ACC112 (cell line): ENCODE measurements around the gene KIF13A.

Experiments
- H2AFZ ChIP-seq: fragments of 200-600 bp; sonication (generic); one replicate; pipeline ENCODE4 v1.6.0; 2017; ENCODE audit warnings: antibody characterized with exemption, low read length; ENCODE audit not compliant: unreplicated experiment
- H3K27ac ChIP-seq: fragments of 200-600 bp; sonication (generic); 2 replicates; pipeline ENCODE4 v1.5.1; 2014; ENCODE audit warnings: low read depth, mild to moderate bottlenecking, antibody characterized with exemption, low read length, moderate library complexity
- H3K27me3 ChIP-seq: fragments of 200-600 bp; sonication (generic); 2 replicates; pipeline ENCODE4 v1.6.1; 2014; ENCODE audit warnings: mild to moderate bottlenecking, antibody characterized with exemption, low read length, moderate library complexity, mixed read lengths; ENCODE audit not compliant: insufficient read depth
- H3K36me3 ChIP-seq: fragments of 200-600 bp; sonication (generic); 2 replicates; pipeline ENCODE4 v1.6.1; 2016; ENCODE audit warnings: mild to moderate bottlenecking, antibody characterized with exemption, low read length, moderate library complexity, mixed read lengths; ENCODE audit not compliant: insufficient read depth
- H3K4me1 ChIP-seq: fragments of 200-600 bp; sonication (generic); one replicate; pipeline ENCODE4 v1.6.1; 2016; ENCODE audit warnings: low read length, mixed read lengths; ENCODE audit not compliant: insufficient read depth, unreplicated experiment, control insufficient read depth
- H3K4me3 ChIP-seq: fragments of 200-600 bp; sonication (generic); 2 replicates; pipeline ENCODE4 v1.5.1; 2014; ENCODE audit warnings: mild to moderate bottlenecking, low read depth, low read length
- H3K79me2 ChIP-seq: fragments of 200-600 bp; sonication (generic); one replicate; pipeline ENCODE4 v1.6.0; 2016; ENCODE audit warnings: low read length; ENCODE audit not compliant: control insufficient read depth, unreplicated experiment, insufficient read depth

Gene KIF13A

GRCh38 chr6:17932330-17932852, 55.0 kb downstream of the KIF13A start:
- H2AFZ ChIP-seq: no peak overlapping the region
- H3K36me3 ChIP-seq: no peaks in the 10 kb centered on the region
- H3K4me3 ChIP-seq: 0 out of 2 replicates have a peak overlapping the region, but pooled peaks have one; percentile 22
- H3K79me2 ChIP-seq: peaks cover 33% of the 10 kb centered on the region
- peaks cover 48% of the 10 kb centered on the region for H3K4me1 ChIP-seq
- H3K27ac ChIP-seq: peak overlapping the region; percentile 83
- H3K27me3 ChIP-seq: no peaks in the 10 kb centered on the region

DNA sequence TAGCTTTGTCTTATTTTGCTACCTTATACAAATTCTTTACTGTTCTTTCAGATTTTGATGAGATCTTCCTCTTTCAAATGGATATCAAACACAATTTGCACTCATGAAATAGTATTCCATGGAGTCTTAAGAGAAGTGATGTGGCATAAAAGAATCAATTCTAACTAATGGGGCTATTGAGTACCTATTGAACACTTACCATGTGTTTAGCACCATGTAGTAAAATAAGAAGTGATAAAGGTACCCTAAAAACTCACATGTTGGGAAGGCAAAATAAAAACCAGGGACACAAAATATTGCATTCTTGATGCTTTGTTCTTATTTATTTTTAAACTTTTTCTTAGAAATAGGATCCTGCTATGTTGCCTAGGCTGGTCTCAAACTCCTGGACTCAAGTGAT, 56.2 kb downstream of the KIF13A start:
- no peak overlapping the region for H3K27ac ChIP-seq
- peaks cover 33% of the 10 kb centered on the region for H3K79me2 ChIP-seq
- H2AFZ ChIP-seq: no peak overlapping the region
- no peak overlapping the region for H3K4me3 ChIP-seq
- no peaks in the 10 kb centered on the region for H3K36me3 ChIP-seq
- peaks cover 48% of the 10 kb centered on the region for H3K4me1 ChIP-seq
- no peaks in the 10 kb centered on the region for H3K27me3 ChIP-seq

DNA sequence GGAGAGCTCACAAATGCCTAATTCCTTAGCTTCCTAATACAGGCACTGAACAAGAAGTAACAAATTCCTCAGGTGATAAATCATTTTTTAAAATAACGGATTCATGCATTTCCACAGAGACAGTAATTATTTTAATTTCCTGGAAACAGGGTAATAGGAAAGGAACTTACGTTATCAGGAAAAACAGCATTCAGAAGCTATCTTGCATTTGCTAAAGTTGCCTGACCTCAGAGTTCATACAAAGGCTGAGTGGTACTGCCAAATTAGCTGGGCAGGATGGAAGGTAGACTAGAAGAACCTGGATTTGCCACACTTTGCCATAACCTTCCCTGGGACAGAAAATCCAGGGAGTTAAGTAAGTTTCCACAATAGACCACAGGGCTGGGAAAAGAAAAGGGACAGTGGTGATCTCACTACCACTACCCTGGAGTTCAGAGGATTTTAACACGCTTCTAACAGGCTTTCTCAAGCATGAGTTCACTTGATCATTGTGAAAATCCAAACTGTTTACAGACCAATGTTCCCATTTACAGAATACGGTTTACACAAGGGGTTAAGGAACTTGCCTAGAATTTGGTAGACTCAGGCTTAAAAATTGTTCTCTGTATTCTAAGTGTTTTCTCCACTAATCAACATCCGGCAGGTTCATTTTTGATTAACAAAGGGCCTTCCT, 57.0 kb downstream of the KIF13A start:
- Histone ChIP-seq H2AFZ (no peak overlapping the region), H3K4me3 (no peak overlapping the region), H3K4me1 (peaks cover 50% of the 10 kb centered on the region), H3K27ac (no peak overlapping the region), H3K79me2 (peaks cover 33% of the 10 kb centered on the region), H3K36me3 (no peaks in the 10 kb centered on the region), H3K27me3 (no peaks in the 10 kb centered on the region)

DNA sequence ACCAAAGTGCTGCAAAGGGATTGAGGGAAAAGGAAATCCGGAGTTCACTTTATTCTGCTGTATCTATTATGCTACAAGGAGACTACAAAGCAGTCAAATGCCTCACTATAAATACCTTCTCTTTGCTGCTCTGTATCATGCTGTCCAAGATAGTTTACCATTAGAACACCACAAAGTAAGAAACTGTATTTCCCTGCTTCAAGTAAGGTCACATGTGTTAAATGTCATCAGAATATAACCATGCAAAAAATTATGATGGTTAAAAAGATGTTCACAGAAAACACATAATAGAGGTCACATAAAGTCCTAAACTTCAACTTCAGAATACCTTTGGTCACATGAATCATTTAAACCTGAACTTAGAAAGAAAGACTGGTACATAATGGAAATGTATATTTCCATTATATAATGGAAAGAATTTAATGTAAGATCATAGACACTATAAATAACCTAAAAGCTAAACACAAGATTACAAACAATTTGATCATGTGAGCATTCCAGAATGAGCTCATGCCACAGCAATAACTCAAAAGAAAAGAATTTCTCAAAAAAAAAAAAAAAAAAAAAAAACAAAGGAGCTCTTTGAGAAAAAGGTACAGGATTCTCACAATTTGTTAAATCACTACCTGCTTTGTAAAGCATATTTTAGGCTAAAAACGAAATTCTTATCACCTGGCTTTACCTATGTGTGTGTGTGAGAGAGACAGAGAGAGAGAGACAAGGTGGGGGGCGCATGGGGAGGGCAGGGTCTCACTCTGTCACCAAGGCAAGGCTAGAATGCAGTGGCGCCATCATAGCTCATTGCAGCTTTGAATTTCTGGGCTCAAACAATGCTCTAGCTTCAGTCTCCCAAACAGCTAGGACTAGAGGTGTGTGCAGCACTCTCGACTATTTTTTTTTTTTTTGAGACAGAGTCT, 58.7 kb downstream of the KIF13A start:
- Histone ChIP-seq H3K4me3 (0 out of 2 replicates have a peak overlapping the region, but pooled peaks have one; percentile 11), H3K79me2 (peaks cover 26% of the 10 kb centered on the region), H3K27ac (peak overlapping the region; percentile 61; the same call in 1 of the 2 replicates), H3K27me3 (no peaks in the 10 kb centered on the region), H2AFZ (no peak overlapping the region), H3K4me1 (peaks cover 64% of the 10 kb centered on the region), H3K36me3 (no peaks in the 10 kb centered on the region)

DNA sequence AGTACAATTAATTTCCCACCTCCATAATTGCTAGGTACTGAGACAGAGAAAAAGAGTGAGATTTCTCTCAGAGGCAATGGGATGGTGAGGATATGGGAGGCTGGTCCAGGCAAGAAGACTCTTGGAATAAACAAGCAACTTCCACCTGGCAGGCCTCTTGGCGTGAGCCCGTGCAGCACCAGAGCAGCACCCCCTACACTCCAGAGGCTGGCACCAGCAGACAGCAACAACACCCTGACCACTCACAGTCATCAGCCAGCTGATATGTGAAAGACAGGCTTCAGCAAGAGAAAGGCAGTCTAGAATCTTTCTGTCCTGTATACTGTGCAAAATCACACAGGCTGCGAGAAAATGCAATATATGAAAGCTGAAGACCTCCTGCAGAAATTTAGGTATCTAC, 59.7 kb downstream of the KIF13A start:
- no peak overlapping the region for H3K4me3 ChIP-seq
- no peak overlapping the region for H3K27ac ChIP-seq
- peaks cover 26% of the 10 kb centered on the region for H3K79me2 ChIP-seq
- no peaks in the 10 kb centered on the region for H3K36me3 ChIP-seq
- peaks cover 65% of the 10 kb centered on the region for H3K4me1 ChIP-seq
- no peaks in the 10 kb centered on the region for H3K27me3 ChIP-seq
- no peak overlapping the region for H2AFZ ChIP-seq

DNA sequence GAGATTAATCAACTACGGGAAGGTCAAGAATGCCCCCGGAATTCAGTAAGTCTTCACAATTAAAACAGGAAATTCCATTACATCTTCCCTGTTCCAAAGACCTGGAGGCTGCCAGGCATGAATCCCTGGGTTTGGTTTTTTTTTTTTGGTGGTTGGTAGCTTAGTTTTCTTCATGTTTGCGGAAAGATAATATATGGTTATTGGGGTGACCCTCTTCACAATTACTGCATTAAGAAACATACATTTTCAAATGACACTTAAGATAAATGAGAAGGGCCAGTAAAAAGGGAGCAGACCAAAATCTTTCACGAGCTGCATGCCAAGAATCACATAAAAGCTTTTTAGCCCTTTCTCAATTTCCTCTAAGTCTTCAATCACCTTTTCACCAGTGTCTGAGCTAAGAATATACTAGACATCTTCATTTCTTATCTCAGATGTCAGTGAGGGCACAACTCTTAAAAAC, 64.0 kb downstream of the KIF13A start:
- Histone ChIP-seq H3K27me3 (no peaks in the 10 kb centered on the region), H3K4me1 (peaks cover 30% of the 10 kb centered on the region), H3K27ac (no peak overlapping the region), H3K4me3 (no peak overlapping the region), H3K36me3 (0 out of 2 replicates have a peak, but pooled peaks cover 3% of the 10 kb centered on the region), H3K79me2 (peaks cover 23% of the 10 kb centered on the region), H2AFZ (peak overlapping the region; percentile 21)

GRCh38 chr6:17921454-17921853, 66.0 kb downstream of the KIF13A start:
- peaks cover 21% of the 10 kb centered on the region for H3K4me1 ChIP-seq
- H3K79me2 ChIP-seq: peaks cover 19% of the 10 kb centered on the region
- H3K27ac ChIP-seq: no peak overlapping the region
- no peak overlapping the region for H3K4me3 ChIP-seq
- H3K36me3 ChIP-seq: 0 out of 2 replicates have a peak, but pooled peaks cover 3% of the 10 kb centered on the region
- H3K27me3 ChIP-seq: no peaks in the 10 kb centered on the region
- H2AFZ ChIP-seq: no peak overlapping the region

GRCh38 chr6:17919496-17919895, 67.9 kb downstream of the KIF13A start:
- Histone ChIP-seq H2AFZ (no peak overlapping the region), H3K79me2 (peaks cover 19% of the 10 kb centered on the region), H3K4me1 (peaks cover 11% of the 10 kb centered on the region), H3K36me3 (0 out of 2 replicates have a peak, but pooled peaks cover 3% of the 10 kb centered on the region), H3K27ac (no peak overlapping the region), H3K4me3 (no peak overlapping the region), H3K27me3 (no peaks in the 10 kb centered on the region)

GRCh38 chr6:17917837-17918763, 69.3 kb downstream of the KIF13A start:
- H3K27me3 ChIP-seq: no peaks in the 10 kb centered on the region
- no peaks in the 10 kb centered on the region for H3K4me1 ChIP-seq
- H3K36me3 ChIP-seq: 0 out of 2 replicates have a peak, but pooled peaks cover 3% of the 10 kb centered on the region
- H3K4me3 ChIP-seq: no peak overlapping the region
- H2AFZ ChIP-seq: no peak overlapping the region
- no peak overlapping the region for H3K27ac ChIP-seq
- H3K79me2 ChIP-seq: peaks cover 19% of the 10 kb centered on the region

- H3K79me2 ChIP-seq: peaks cover 12% of the 10 kb centered on the region
These were observed 72.8 kb downstream of the KIF13A start for GRCh38 chr6:17914651-17915050.

More at GRCh38 chr6:17914651-17915050, 72.8 kb downstream of the KIF13A start:
- H3K4me3 ChIP-seq: no peak overlapping the region
- H2AFZ ChIP-seq: no peak overlapping the region
- H3K27me3 ChIP-seq: no peaks in the 10 kb centered on the region
- peaks cover 9% of the 10 kb centered on the region for H3K4me1 ChIP-seq
- H3K27ac ChIP-seq: no peak overlapping the region
- no peaks in the 10 kb centered on the region for H3K36me3 ChIP-seq
